ENCODE results near the gene SH2D1B.

- TF ChIP-seq EZH2 (IDR thresholded peaks at IDR 0.05; ENCODE audit: borderline replicate concordance) (no peak), CTCF (IDR thresholded peaks at IDR 0.05; ENCODE audit: poor library complexity) (no peak), EZH2phosphoT487 (IDR thresholded peaks at IDR 0.05; ENCODE audit: low read depth, severe bottlenecking, unreplicated experiment) (no peak)
Measured at GRCh38 chr1:162367073-162367472, 44.9 kb downstream of the SH2D1B start.

Data from hepatocyte (in vitro differentiated cells).